Aorta (tissue), 5 donors: ENCODE results near the gene AP5Z1. TPM values are rescaled to one million over a fixed set of nuclear protein-coding genes. Genes with fewer than 3 reads are reported as not detected.

Experiments used
- ATAC-seq: fragments of 200-7000 bp; cut with Tn5 transposase; one replicate; pipeline ENCODE4 v1.9.1; 2022; ENCODE audit warnings: moderate library complexity; ENCODE audit not compliant: low FRiP score
- DNase-seq, 2 donors: peaks; one replicate each; pipeline ENCODE4 v3.0.0-alpha.2; 2020
- H3K27ac ChIP-seq, 2 donors: one replicate each; pipeline ENCODE4 v1.5.1; 2013; ENCODE audit warnings: low read length in 2 of 2, mild to moderate bottlenecking in 2 of 2, moderate library complexity in 2 of 2, control low read depth in 1 of 2, inconsistent platforms in 1 of 2, low read depth in 1 of 2
- H3K27me3 ChIP-seq, 2 donors: one replicate each; pipeline ENCODE4 v1.6.1; 2013; ENCODE audit warnings: control low read depth in 1 of 2, low read length in 1 of 2, mild to moderate bottlenecking in 1 of 2, moderate library complexity in 1 of 2; ENCODE audit not compliant: insufficient read depth in 2 of 2, control insufficient read depth in 1 of 2
- H3K36me3 ChIP-seq, 2 donors: one replicate each; pipeline ENCODE4 v1.6.1; 2013; ENCODE audit warnings: control low read depth in 1 of 2, low read length in 1 of 2, mild to moderate bottlenecking in 1 of 2; ENCODE audit not compliant: insufficient read depth in 2 of 2, control insufficient read depth in 1 of 2
- H3K4me1 ChIP-seq, 2 donors: one replicate each; pipeline ENCODE4 v1.6.1; 2013; ENCODE audit warnings: low read length in 2 of 2, control low read depth in 1 of 2, mild to moderate bottlenecking in 1 of 2, moderate library complexity in 1 of 2; ENCODE audit not compliant: insufficient read depth in 2 of 2, control insufficient read depth in 1 of 2
- H3K4me3 ChIP-seq, 2 donors: one replicate each; pipeline ENCODE4 v1.5.1; 2013; ENCODE audit warnings: low read length in 2 of 2, control low read depth in 1 of 2, mild to moderate bottlenecking in 1 of 2
- H3K9me3 ChIP-seq: one replicate; pipeline ENCODE4 v1.6.1; 2013; ENCODE audit warnings: mild to moderate bottlenecking, low read length; ENCODE audit not compliant: control insufficient read depth
- WGBS, 2 donors: extraction: QIAGEN DNeasy Blood & Tissue Kit; methylation state at CpG; one replicate each; pipeline ENCODE4 v1.1.7; 2013; 5-methylcytosine and 5-hydroxymethylcytosine counted together
- intact Hi-C, 2 donors: fragments of 100-400 bp; cut with DNase I; formaldehyde crosslinking; loops; one replicate each; pipeline versions ENCODE4 v1.14.2 to v1.15.0; 2022
- polyA plus RNA-seq, 2 donors: library from polyadenylated mRNA; stranded (reverse); fragments of 200-250 nt; gene quantifications; one replicate each; pipeline ENCODE4 v1.2.3, GENCODE V29; 2013
- total RNA-seq, 2 donors: library from RNA; stranded (reverse); fragmentation: NEBNext Ultra II Directional; extraction: Animal tissue kit (Norgen Biotek cat#: 25700); gene quantifications; one replicate each; pipeline ENCODE4 v1.2.1, GENCODE V29; 2021
- donor health status: healthy with polysubstance abuse.
- donor health status: Bipolar disorder and iron deficiency.
- donor health status: DM: no; HTN: no; CAD: no.
- donor health status: DM: no; HTN: no; CAD: no.
- donor health status: DM: yes; HTN: yes; CAD: no.

Gene AP5Z1
- total and polyA plus RNA-seq, 4 donors: 12.5 to 99.9 (median 38.0) TPM

DNA sequence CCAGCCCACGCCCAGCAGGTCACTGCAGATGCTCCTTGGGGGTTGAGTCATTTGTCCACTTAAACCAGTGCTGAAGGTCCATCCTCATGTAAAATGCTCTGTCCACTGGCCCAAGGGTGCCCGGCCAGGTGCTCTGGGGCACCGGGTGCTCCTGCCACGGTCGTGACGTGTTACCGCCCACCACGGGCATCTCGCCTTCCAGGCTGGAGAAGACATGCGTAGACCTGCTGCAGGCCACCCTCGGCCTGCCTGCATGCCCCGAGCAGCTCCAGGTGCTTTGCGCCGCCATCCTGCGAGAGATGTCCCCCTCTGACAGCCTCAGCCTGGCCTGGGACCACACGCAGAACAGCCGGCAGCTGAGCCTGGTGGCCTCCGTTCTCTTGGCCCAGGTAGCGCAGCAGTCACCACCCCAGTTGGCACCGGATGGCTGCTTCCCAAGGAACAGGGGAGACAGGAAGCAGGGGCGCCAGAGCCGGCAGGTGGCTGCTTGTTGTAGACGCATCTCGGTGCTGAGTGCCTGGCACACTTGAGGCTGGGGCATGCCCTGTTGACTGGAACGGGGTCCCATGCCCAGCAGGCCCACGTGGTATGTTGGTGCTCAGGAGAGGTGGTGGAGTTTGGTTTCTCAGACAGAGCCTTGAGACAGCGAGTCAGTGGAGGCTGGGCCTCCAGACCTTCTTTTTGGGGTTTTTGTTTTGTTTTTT, 6.1 kb downstream of the AP5Z1 start:
- no peak for ATAC-seq

DNA sequence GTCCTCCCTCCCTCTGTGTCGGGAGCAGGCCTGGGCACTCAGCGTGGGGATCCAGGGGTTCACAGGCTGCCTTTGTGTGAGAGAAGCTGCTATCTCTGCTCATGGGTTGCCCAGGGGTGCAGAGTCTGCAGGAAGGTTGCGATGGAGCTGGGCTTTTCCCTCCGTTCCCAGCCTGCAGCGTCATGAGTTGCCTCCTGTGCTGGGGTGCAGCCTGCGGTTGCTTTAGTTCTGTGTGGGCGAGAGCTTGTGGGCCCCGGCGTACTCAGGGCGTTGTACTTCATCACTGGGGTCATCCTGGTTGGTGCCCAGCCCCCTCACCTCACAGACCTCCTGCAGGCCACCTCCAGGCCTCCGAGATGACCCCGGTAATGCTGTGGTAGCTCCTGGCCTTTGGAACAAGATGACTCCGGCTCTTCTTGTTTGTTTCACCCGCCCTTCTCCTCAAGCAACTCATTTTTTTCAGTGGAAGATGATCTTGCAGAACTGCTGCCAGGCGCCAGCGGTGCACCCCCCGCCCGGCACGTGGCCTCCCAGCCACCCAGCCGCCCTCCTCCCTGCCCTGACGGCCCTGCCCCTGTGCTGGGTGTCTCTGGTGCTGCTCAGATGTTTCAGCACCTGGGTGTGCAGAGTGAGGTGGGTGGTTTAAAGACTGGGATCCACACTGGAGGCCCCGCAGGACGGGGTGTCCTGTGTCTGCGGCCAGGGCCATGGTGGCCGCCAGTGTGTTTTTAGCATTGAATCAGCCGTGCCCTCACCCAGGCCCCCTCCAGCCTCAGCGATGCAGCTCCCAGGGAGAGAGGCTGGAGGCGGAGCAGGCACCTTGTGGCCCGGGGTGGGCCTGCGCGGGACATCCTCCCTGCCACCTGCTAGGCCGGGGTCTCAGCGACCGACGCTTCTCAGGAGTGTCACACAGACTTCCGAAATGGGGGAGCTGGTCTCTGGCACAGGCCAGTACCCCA, 7.2 kb downstream of the AP5Z1 start:
- H3K36me3 ChIP-seq: peaks cover 0 to 11% of the 10 kb centered on the region in 2 donors
- no peak for ATAC-seq
- WGBS, 2 donors: 93% methylated on average over 36 of the region's 36 CpGs
- H3K4me3 ChIP-seq: no peak overlapping the region
- DNase-seq: no peak
- H3K9me3 ChIP-seq: no peaks in the 10 kb centered on the region
- H3K27me3 ChIP-seq: no peaks in the 10 kb centered on the region
- H3K27ac ChIP-seq: no peak overlapping the region
- no peaks in the 10 kb centered on the region for H3K4me1 ChIP-seq
- intact Hi-C loops: no loop called here

More for the DNA sequence above, 6.1 kb downstream of the AP5Z1 start:
- Histone ChIP-seq H3K9me3 (no peaks in the 10 kb centered on the region), H3K36me3 (peaks cover 0 to 11% of the 10 kb centered on the region in 2 donors), H3K4me3 (no peak overlapping the region), H3K27ac (no peak overlapping the region), H3K4me1 (no peaks in the 10 kb centered on the region), H3K27me3 (no peaks in the 10 kb centered on the region)
- peak in 1 of 2 donors; percentile 70 for DNase-seq
- 90 to 94% methylated on average over 27 of the region's 27 CpGs for WGBS, 2 donors
- intact Hi-C loops: no loop called here

DNA sequence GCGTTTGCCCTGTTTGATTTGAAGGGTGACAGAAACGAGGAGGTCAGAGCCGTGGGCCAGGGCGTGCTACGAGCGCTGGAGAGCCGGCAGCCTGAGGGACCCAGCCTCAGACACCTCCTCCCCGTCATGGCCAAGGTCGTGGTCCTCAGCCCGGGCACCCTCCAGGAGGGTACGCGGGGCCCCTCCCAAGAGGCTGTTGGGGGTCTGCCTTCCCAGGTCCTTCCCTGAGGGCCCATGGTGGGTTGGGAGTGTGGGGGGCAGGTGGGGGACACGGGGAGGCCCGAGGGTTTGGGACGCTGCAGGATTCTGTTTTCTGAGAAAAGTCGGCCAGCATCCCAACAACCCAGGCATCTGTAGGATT, 7.8 kb downstream of the AP5Z1 start:
- H3K27ac ChIP-seq: no peak overlapping the region
- H3K27me3 ChIP-seq: no peaks in the 10 kb centered on the region
- H3K4me3 ChIP-seq: no peak overlapping the region
- H3K36me3 ChIP-seq: peaks cover 0 to 13% of the 10 kb centered on the region in 2 donors
- ATAC-seq: no peak
- no peak for DNase-seq
- H3K9me3 ChIP-seq: no peaks in the 10 kb centered on the region
- 91 to 94% methylated on average over 13 to 16 of the region's 16 CpGs for WGBS, 2 donors
- H3K4me1 ChIP-seq: no peaks in the 10 kb centered on the region
- intact Hi-C loops: no loop called here

DNA sequence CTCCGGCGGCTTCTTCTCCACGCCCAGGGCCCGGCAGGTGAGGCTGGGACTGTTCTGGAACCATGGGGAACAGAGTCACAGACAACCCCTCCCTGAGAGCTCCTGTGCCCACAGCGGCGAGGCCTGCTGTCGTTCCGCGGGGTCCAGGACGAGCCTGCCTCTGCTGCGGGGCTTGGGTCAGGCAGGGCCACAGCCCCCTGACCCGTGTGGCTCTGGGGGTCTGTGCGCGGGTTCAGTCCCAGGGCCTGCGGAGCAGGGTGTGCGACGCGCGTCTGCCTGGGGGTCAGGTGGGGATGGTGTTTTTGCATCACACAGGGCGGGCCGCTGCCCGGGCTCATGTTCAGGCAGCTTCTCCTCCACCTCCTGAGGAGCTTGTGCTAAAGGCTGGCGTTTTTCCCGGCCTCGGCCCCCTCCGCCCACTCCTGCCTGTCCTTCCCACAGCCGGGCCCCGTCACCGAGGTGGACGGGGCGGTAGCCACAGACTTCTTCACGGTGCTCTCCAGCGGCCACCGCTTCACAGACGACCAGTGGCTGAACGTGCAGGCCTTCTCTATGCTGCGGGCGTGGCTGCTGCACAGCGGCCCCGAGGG, 8.4 kb downstream of the AP5Z1 start:
- H3K27me3 ChIP-seq: no peaks in the 10 kb centered on the region
- no peak for DNase-seq
- H3K36me3 ChIP-seq: peaks cover 0 to 16% of the 10 kb centered on the region in 2 donors
- no peak overlapping the region for H3K27ac ChIP-seq
- H3K4me1 ChIP-seq: no peaks in the 10 kb centered on the region
- no peaks in the 10 kb centered on the region for H3K9me3 ChIP-seq
- intact Hi-C loops: no loop called here
- ATAC-seq: no peak
- 89 to 90% methylated on average over 40 of the region's 40 CpGs for WGBS, 2 donors
- H3K4me3 ChIP-seq: no peak overlapping the region

DNA sequence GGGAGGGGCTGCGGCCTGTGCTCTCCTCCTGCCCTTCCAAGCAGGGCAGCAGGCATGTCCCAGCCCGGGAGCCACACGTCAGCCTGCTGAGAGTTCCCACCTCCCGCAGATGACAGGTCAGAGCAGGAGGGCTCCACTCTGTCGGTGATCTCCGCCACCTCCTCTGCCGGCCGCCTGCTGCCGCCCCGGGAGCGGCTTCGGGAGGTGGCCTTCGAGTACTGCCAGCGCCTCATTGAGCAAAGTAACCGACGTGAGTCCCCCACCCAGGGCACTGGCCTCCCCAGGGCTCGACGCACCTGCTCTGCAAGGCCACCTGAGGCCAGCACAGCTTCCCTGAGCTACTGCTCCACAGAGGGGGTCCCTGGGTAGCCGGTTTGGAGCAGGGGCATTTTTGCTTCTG, 9.4 kb downstream of the AP5Z1 start:
- Histone ChIP-seq H3K4me1 (no peaks in the 10 kb centered on the region), H3K4me3 (no peak overlapping the region), H3K27ac (no peak overlapping the region), H3K9me3 (no peaks in the 10 kb centered on the region), H3K36me3 (peaks cover 0 to 17% of the 10 kb centered on the region in 2 donors), H3K27me3 (no peaks in the 10 kb centered on the region)
- no peak for DNase-seq
- intact Hi-C loops: no loop called here
- 91% methylated on average over 19 of the region's 19 CpGs for WGBS, 2 donors
- ATAC-seq: no peak

DNA sequence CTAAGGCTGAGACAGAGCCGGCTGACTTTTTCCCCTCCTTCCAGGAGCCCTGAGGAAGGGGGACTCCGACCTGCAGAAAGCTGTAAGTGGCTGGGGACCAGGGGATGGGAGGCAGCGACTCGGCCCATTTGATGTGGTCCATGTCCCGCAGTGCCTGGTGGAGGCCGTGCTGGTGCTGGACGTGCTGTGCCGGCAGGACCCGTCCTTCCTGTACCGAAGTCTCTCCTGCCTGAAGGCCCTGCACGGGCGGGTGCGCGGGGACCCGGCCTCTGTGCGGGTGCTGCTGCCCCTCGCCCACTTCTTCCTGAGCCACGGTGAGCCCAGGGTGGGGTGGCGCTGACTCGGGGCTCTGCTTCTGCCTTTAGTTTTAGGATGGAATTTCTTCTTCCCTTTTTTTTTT, 9.9 kb downstream of the AP5Z1 start:
- H3K36me3 ChIP-seq: peaks cover 0 to 17% of the 10 kb centered on the region in 2 donors
- whole genome bisulfite sequencing, 2 donors: 92 to 93% methylated on average over 20 of the region's 20 CpGs
- H3K4me3 ChIP-seq: no peak overlapping the region
- H3K9me3 ChIP-seq: no peaks in the 10 kb centered on the region
- ATAC-seq (no peak), DNase-seq (no peak)
- no peak overlapping the region for H3K27ac ChIP-seq
- H3K4me1 ChIP-seq: no peaks in the 10 kb centered on the region
- intact Hi-C loops: no loop called here
- H3K27me3 ChIP-seq: no peaks in the 10 kb centered on the region

DNA sequence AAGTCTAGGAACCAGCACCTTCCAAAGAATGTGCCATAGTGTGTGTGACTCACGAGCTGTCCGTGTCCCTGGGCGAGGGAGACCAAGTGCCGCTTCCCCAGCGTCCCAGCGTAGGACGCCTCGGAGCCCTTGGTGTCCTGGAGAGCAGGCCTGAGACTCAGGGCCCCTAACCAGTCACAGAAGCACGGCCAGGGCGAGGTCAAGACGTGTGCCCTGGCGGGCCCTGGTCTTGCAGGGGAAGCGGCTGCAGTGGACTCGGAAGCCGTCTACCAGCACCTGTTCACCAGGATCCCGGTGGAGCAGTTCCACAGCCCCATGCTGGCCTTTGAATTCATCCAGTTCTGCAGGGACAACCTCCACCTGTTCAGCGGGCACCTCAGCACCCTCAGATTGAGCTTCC, 10.6 kb downstream of the AP5Z1 start:
- DNase-seq: no peak
- no peaks in the 10 kb centered on the region for H3K9me3 ChIP-seq
- no peak for ATAC-seq
- no peaks in the 10 kb centered on the region for H3K4me1 ChIP-seq
- H3K27ac ChIP-seq: no peak overlapping the region
- intact Hi-C loops: no loop called here
- H3K4me3 ChIP-seq: no peak overlapping the region
- peaks cover 0 to 20% of the 10 kb centered on the region in 2 donors for H3K36me3 ChIP-seq
- no peaks in the 10 kb centered on the region for H3K27me3 ChIP-seq
- 91 to 92% methylated on average over 17 of the region's 17 CpGs for WGBS, 2 donors

DNA sequence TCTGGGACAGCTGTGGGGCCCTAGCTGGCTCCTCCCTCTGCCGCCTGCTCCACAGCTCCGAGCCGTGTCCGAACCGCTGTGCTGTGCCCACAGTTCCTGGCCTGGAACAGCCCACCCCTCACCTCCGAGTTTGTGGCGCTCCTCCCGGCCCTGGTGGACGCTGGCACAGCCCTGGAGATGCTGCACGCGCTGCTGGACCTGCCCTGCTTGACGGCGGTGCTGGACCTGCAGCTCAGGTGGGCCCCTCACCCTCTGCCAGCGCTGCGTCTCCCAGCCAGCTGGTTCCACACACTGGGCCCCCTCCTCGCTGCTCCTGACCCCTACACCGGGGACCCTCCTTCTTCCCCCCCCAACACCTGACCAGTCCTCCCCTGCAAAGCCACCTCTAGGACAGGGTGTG, 12.1 kb downstream of the AP5Z1 start:
- Histone ChIP-seq H3K27me3 (no peaks in the 10 kb centered on the region), H3K27ac (no peak overlapping the region), H3K9me3 (no peaks in the 10 kb centered on the region), H3K36me3 (peaks cover 0 to 14% of the 10 kb centered on the region in 2 donors), H3K4me1 (no peaks in the 10 kb centered on the region), H3K4me3 (no peak overlapping the region)
- WGBS, 2 donors: 87 to 90% methylated on average over 16 to 17 of the region's 17 CpGs
- DNase-seq: no peak
- intact Hi-C loops: no loop called here
- no peak for ATAC-seq
